Heart right ventricle (tissue), 16 donors: Measurements from ENCODE around the gene DTNB. TPM values are rescaled to one million over a fixed set of nuclear protein-coding genes. Genes with fewer than 3 reads are reported as not detected.

Experiments
- ATAC-seq, 8 donors: fragments of 200-7000 bp; cut with Tn5 transposase; one replicate each; pipeline ENCODE4 v1.9.1; 2020; ENCODE audit warnings: mild to moderate bottlenecking in 8 of 8, moderate library complexity in 8 of 8, moderate number of reproducible peaks in 1 of 8
- DNase-seq, 2 donors: peaks; one replicate each; pipeline ENCODE4 v3.0.0-alpha.2; 2020
- H3K27ac ChIP-seq, 10 donors: fragments of 200-600 bp; sonication (generic) in 2 of 10; one replicate each; pipeline versions ENCODE4 v1.5.0 to v1.8.0; 2020 to 2022; ENCODE audit warnings: mild to moderate bottlenecking in 3 of 10
- H3K27me3 ChIP-seq, 7 donors: fragments of 200-600 bp; one replicate each; pipeline ENCODE4 v1.8.0; 2021 to 2022; ENCODE audit warnings: mild to moderate bottlenecking in 2 of 7
- H3K36me3 ChIP-seq, 9 donors: fragments of 200-600 bp; sonication (generic) in 1 of 9; one replicate each; pipeline versions ENCODE4 v1.5.0 to v1.8.0; 2020 to 2022; ENCODE audit warnings: mild to moderate bottlenecking in 2 of 9
- H3K4me1 ChIP-seq, 9 donors: fragments of 200-600 bp; sonication (generic) in 1 of 9; one replicate each; pipeline versions ENCODE4 v1.5.0 to v1.8.0; 2020 to 2022; ENCODE audit warnings: mild to moderate bottlenecking in 4 of 9
- H3K4me3 ChIP-seq, 10 donors: fragments of 200-600 bp; sonication (generic) in 2 of 10; one replicate each; pipeline versions ENCODE4 v1.5.0 to v1.8.0; 2020 to 2022; ENCODE audit warnings: mild to moderate bottlenecking in 7 of 10, moderate library complexity in 2 of 10
- H3K9me3 ChIP-seq, 11 donors: fragments of 200-600 bp in 10 of 11; sonication (generic) in 2 of 11; one replicate each; pipeline versions ENCODE4 v1.5.0 to v1.8.0; 2013 to 2022; ENCODE audit warnings: mild to moderate bottlenecking in 2 of 11, control low read depth in 1 of 11, moderate library complexity in 1 of 11
- CTCF ChIP-seq, 9 donors: fragments of 200-600 bp; sonication (generic) in 2 of 9; IDR thresholded peaks; one replicate each; pipeline versions ENCODE4 v1.5.0 to v1.8.0; 2021 to 2022; ENCODE audit warnings: antibody characterized with exemption in 9 of 9, mild to moderate bottlenecking in 5 of 9, moderate library complexity in 1 of 9
- WGBS, 2 donors: extraction: QIAGEN DNeasy Blood & Tissue Kit; methylation state at CpG; one replicate each; pipeline ENCODE4 v1.1.7; 2013; ENCODE audit warnings: inconsistent platforms in 1 of 2; 5-methylcytosine and 5-hydroxymethylcytosine counted together
- intact Hi-C, 10 donors: fragments of 100-400 bp; cut with DNase I; formaldehyde crosslinking; loops; one replicate each; pipeline versions ENCODE4 v1.11.1 to v1.14.2; 2022
- polyA plus RNA-seq, 2 donors: library from polyadenylated mRNA; stranded (reverse); fragments of 200-250 nt; gene quantifications; one replicate each; pipeline ENCODE4 v1.2.3, GENCODE V29; 2013
- total RNA-seq, 10 donors: library from RNA; stranded (reverse); fragmentation: NEBNext Ultra II Directional in 3 of 10; extraction: Animal tissue kit (Norgen Biotek cat#: 25700) in 3 of 10; gene quantifications; one replicate each; pipeline versions ENCODE4 v1.2.1 to v1.2.4, GENCODE V29; 2021 to 2023
- donor health status: Arrhythmogenic right ventricular cardiomyopathy.
- donor health status: ischemic (EF 13 %, LVEDD 7.1; RV severe dilation, severe dysfunction).
- donor health status: healthy with polysubstance abuse.
- donor health status: DM: no; HTN: yes; CAD: no.
- donor health status: DM: no; HTN: no; CAD: no.
- donor health status: ischemic (EF 25% LVEDD 6.9; RV normal size, moderate dysfunction).
- donor health status: ischemic (EF 25% LVEDD 5.7; RV mildly dilated, moderate dysfunction).
- donor health status: healthy.
- donor health status: DM: yes; HTN: yes; CAD: no.
- donor health status: Ischemic cardiomyopathy.
- donor health status: ischemic (EF 35%, LVEDD 5.7; RV mildly dilated, moderate dysfunction).
- donor health status: nonischemic (EF 11% LVEDD 7.7; RV severe dilation, severe dysfunction).
- donor health status: DM: yes; HTN: yes; CAD: no.
- donor health status: PGD.
- donor health status: ischemic (EF 29% LVEDD 5.4; RV normal size, mild dysfunction).
- donor health status: nonischemic (EF 23%, LVEDD 6.1; RV moderate dilation, normal function).

Gene DTNB
- total and polyA plus RNA-seq, 12 donors, result 2.8 to 11.3 (median 7.8) TPM

GRCh38 chr2:25435421-25435820 lies 238.0 kb downstream of the DTNB start:
- intact Hi-C loops, result no loop called here
- Histone ChIP-seq H3K9me3 (peaks cover 0 to 7% (median 0%) of the 10 kb centered on the region in 11 donors), H3K27me3 (no peaks in the 10 kb centered on the region), H3K4me1 (no peaks in the 10 kb centered on the region), H3K36me3 (peaks cover 0 to 30% (median 0%) of the 10 kb centered on the region in 9 donors), H3K4me3 (no peak overlapping the region), H3K27ac (no peak overlapping the region)
- ATAC-seq (no peak), DNase-seq (no peak)
- TF ChIP-seq CTCF (IDR thresholded peaks at IDR 0.05), result no peak
- 99 to 100% methylated on average over 1 of the region's 1 CpG for WGBS, 2 donors

- Histone ChIP-seq H3K4me1 (no peaks in the 10 kb centered on the region), H3K27me3 (no peaks in the 10 kb centered on the region), H3K9me3 (peaks cover 0 to 7% (median 0%) of the 10 kb centered on the region in 11 donors), H3K4me3 (no peak overlapping the region), H3K36me3 (peaks cover 0 to 30% (median 0%) of the 10 kb centered on the region in 9 donors), H3K27ac (no peak overlapping the region)
- 94 to 95% methylated on average over 4 of the region's 4 CpGs for WGBS, 2 donors
- ATAC-seq, result no peak
- intact Hi-C loops, result no loop called here
- TF ChIP-seq CTCF (IDR thresholded peaks at IDR 0.05), result no peak
- DNase-seq, result no peak
Measured at GRCh38 chr2:25431604-25432003, 241.8 kb downstream of the DTNB start.

- Histone ChIP-seq H3K36me3 (peaks cover 0 to 26% (median 0%) of the 10 kb centered on the region in 9 donors), H3K4me3 (no peak overlapping the region), H3K9me3 (peaks cover 0 to 5% (median 0%) of the 10 kb centered on the region in 11 donors), H3K27me3 (no peaks in the 10 kb centered on the region), H3K4me1 (no peaks in the 10 kb centered on the region), H3K27ac (no peak overlapping the region)
- TF ChIP-seq CTCF (IDR thresholded peaks at IDR 0.05), result no peak
- 97 to 98% methylated on average over 7 of the region's 7 CpGs for WGBS, 2 donors
- no peak for ATAC-seq
- DNase-seq, result no peak
- intact Hi-C loops, result no loop called here
Measured at GRCh38 chr2:25430556-25430955, 242.8 kb downstream of the DTNB start.

GRCh38 chr2:25426326-25426725 lies 247.1 kb downstream of the DTNB start:
- intact Hi-C loops, result no loop called here
- peaks cover 0 to 10% (median 0%) of the 10 kb centered on the region in 9 donors for H3K36me3 ChIP-seq
- no peak for ATAC-seq
- no peak for TF ChIP-seq CTCF (IDR thresholded peaks at IDR 0.05)
- peaks cover 0 to 8% (median 0%) of the 10 kb centered on the region in 9 donors for H3K4me1 ChIP-seq
- no peaks in the 10 kb centered on the region for H3K27me3 ChIP-seq
- no peak overlapping the region for H3K4me3 ChIP-seq
- no peak for DNase-seq
- no peak overlapping the region for H3K27ac ChIP-seq
- no peaks in the 10 kb centered on the region for H3K9me3 ChIP-seq
- whole genome bisulfite sequencing, 2 donors, result 97% methylated on average over 3 of the region's 3 CpGs
